GM12872 (cell line): ENCODE measurements around the gene MRGPRD.

Experiments
- TF ChIP-seq, protein P1 (sequence below): IDR thresholded peaks from 3 replicates; pipeline ENCODE4 v1.5.1; 2011; ENCODE audit warnings: low read depth, mild to moderate bottlenecking, low read length, moderate library complexity; ENCODE audit not compliant: insufficient read depth

Gene MRGPRD

GRCh38 chr11:68980776-68981065 lies at the start of gene MRGPRD:
Gene MRGPRD (minus strand): TSS chr11:68980986. CDS start chr11:68980986, 0 bp downstream.
- TF ChIP-seq, protein P1, sequence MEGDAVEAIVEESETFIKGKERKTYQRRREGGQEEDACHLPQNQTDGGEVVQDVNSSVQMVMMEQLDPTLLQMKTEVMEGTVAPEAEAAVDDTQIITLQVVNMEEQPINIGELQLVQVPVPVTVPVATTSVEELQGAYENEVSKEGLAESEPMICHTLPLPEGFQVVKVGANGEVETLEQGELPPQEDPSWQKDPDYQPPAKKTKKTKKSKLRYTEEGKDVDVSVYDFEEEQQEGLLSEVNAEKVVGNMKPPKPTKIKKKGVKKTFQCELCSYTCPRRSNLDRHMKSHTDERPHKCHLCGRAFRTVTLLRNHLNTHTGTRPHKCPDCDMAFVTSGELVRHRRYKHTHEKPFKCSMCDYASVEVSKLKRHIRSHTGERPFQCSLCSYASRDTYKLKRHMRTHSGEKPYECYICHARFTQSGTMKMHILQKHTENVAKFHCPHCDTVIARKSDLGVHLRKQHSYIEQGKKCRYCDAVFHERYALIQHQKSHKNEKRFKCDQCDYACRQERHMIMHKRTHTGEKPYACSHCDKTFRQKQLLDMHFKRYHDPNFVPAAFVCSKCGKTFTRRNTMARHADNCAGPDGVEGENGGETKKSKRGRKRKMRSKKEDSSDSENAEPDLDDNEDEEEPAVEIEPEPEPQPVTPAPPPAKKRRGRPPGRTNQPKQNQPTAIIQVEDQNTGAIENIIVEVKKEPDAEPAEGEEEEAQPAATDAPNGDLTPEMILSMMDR = no peak

GRCh38 chr11:69030301-69030700 lies 49.5 kb upstream of the MRGPRD start:
- TF ChIP-seq, protein P1 = no peak

DNA sequence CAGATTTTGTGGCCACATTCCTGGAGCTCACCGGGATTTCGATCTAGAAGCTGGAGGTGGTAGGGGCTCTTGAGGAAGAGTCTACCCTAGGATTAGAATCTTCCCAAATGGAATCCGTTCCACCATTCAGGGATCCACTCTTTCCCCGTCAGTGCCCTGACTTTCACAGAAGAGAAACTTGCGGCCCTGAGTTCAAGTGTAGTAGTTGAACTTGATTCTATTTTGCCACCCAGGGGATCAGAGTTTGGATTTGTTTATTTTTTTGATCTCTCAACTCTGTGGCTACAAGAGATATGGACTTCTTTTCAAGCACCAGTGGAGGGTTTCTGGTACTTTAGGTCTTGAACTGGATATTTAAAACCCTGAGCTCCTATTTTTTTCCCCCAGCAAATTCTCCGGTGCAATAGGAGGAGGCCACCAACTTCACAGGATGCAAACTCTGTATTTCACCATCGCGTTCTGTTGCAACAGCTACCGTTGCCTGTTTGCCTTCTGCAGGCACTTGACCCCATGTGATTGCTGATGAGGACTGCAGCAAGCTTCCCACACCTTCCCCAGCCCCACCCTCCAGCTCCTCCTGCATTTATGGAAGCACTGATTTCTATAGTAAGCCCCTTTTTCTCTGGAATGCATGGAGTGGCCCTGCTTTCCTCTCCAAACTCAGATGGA lies 47.1 kb upstream of the MRGPRD start:
- TF ChIP-seq, protein P1 = no peak

- TF ChIP-seq, protein P1 = no peak
Observed at GRCh38 chr11:69024509-69024908, 43.7 kb upstream of the MRGPRD start.

- TF ChIP-seq, protein P1 = no peak
Observed at GRCh38 chr11:69022260-69022659, 41.5 kb upstream of the MRGPRD start.

GRCh38 chr11:69018924-69019323 lies 38.1 kb upstream of the MRGPRD start:
- TF ChIP-seq, protein P1 = no peak

GRCh38 chr11:69017951-69018350 lies 37.2 kb upstream of the MRGPRD start:
- TF ChIP-seq, protein P1 = no peak
